SU-DHL-6 (cell line): Measurements from ENCODE around the gene MYG1.

ENCODE experiments used
- EZH2phosphoT487 ChIP-seq: fragments of 200-600 bp; sonication (generic), shearing (Covaris generic); conservative IDR thresholded peaks from 2 replicates; pipeline ENCODE4 v1.6.1; 2018; ENCODE audit warnings: mild to moderate bottlenecking, antibody characterized with exemption, low read length, moderate library complexity, mixed read lengths
- TF ChIP-seq, protein P1 (sequence below): fragments of 200-600 bp; sonication (generic); IDR thresholded peaks from one replicate; pipeline ENCODE4 v1.5.1; 2017; ENCODE audit warnings: antibody characterized with exemption, mild to moderate bottlenecking, low read length, moderate library complexity; ENCODE audit not compliant: insufficient read depth, poor library complexity, severe bottlenecking

DNA sequence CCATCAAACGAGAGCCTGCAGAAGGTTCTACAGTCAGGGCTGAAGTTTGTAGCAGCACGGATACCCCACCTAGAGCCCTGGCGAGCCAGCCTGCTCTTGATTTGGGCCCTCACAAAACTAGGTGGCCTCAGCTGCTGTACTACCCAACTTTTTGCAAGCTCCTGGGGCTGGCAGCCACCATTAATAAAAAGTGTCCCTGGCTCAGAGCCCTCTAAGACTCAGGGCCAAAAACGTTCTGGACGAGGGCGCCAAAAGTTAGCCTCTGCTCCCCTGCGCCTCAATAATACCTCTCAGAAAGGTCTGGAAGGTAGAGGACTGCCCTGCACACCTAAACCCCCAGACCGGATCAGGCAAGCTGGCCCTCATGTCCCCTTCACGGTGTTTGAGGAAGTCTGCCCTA, 13.0 kb upstream of the MYG1 start:
- TF ChIP-seq, protein P1, sequence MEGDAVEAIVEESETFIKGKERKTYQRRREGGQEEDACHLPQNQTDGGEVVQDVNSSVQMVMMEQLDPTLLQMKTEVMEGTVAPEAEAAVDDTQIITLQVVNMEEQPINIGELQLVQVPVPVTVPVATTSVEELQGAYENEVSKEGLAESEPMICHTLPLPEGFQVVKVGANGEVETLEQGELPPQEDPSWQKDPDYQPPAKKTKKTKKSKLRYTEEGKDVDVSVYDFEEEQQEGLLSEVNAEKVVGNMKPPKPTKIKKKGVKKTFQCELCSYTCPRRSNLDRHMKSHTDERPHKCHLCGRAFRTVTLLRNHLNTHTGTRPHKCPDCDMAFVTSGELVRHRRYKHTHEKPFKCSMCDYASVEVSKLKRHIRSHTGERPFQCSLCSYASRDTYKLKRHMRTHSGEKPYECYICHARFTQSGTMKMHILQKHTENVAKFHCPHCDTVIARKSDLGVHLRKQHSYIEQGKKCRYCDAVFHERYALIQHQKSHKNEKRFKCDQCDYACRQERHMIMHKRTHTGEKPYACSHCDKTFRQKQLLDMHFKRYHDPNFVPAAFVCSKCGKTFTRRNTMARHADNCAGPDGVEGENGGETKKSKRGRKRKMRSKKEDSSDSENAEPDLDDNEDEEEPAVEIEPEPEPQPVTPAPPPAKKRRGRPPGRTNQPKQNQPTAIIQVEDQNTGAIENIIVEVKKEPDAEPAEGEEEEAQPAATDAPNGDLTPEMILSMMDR = no peak
- no peak for TF ChIP-seq EZH2phosphoT487
